ENCODE results near the gene IMPA2. TPM values are rescaled to one million over a fixed set of nuclear protein-coding genes. Genes with fewer than 3 reads are reported as not detected.

The IMPA2 gene
- total and polyA plus RNA-seq, 2 of the 4 experiments (the other 2 are of a cell fraction) = 5.4 to 5.5 TPM

DNA sequence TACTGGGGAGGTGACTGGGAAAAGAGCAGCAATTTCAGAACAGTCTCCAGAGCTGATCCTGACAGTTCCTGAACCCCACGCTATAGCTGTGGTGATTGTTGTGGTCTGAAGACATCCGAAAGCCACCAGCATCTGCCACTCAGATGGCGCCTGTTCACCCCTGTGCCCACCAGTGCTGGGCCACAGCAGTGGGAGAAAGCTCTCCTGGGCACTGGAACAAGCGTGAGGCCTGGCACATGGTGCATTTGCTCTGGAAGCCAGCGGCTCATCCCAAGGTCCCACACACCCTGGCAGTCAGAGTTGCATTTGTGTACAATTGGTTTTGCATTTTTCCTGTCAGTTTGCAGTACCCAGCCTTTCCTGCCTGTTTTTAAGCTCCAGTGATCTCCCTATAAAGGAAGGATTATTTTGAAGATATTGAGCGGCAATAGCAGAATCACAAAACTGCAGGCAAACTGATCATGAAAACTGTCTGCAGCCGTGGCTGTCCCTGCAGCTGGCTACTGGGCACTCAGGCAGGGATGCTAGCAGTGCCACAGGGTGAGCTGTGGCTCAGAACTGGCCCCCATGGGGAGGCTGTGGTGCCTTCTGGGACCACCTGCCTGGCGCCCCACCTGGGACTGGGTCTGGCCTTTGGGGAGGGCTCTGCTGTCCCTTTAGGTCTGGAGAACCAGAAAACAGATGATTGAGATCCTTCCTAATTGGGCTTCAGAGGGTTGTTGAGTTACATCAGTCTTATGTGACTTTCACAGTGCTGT lies 30.1 kb downstream of the IMPA2 start:
- Histone ChIP-seq H3K4ac (ENCODE audit: low read depth, low read length) (no peak overlapping the region), H3K9ac (ENCODE audit: low read depth, low read length) (no peak overlapping the region), H3K18ac (ENCODE audit: low read depth, low read length) (no peak overlapping the region), H3K14ac (replicated peaks; ENCODE audit: low read depth, low read length) (no peak overlapping the region), H3K27ac (ENCODE audit: insufficient read depth, low read length) (no peak overlapping the region), H3K9me1 (ENCODE audit: insufficient read depth, low read length) (peaks cover 5% of the 10 kb centered on the region; the same call in 1 of the 2 replicates), H2BK120ac (ENCODE audit: low read depth, low read length) (no peak overlapping the region), H3K36me3 (ENCODE audit: control insufficient read depth, insufficient read depth, low read length) (peaks cover 29% of the 10 kb centered on the region), H4K5ac (ENCODE audit: low read depth, low read length) (no peak overlapping the region), H4K8ac (ENCODE audit: low read depth in 2 of 2, low read length in 2 of 2) (no peak overlapping the region), H2AK9ac (replicated peaks; ENCODE audit: low read depth, low read length, poor library complexity) (no peak overlapping the region), H2BK5ac (ENCODE audit: low read depth, low read length, poor library complexity, severe bottlenecking) (no peak overlapping the region), H4K91ac (ENCODE audit: insufficient read depth, low read depth, low read length) (no peak overlapping the region), H2BK20ac (ENCODE audit: low read depth, low read length) (no peak overlapping the region), H2AK5ac (ENCODE audit: low read depth, low read length) (0 out of 2 replicates have a peak overlapping the region, but pooled peaks have one; percentile 1), H3K4me1 (ENCODE audit: control insufficient read depth, insufficient read depth, low read length) (peaks cover 21% of the 10 kb centered on the region), H3K4me2 (ENCODE audit: low read depth, low read length) (no peak overlapping the region; the same call in 1 of the 2 replicates), H3K9me3 (ENCODE audit: control insufficient read depth, insufficient read depth, low read length) (no peaks in the 10 kb centered on the region), H4K20me1 (ENCODE audit: insufficient read depth, low read length) (no peaks in the 10 kb centered on the region), H2BK15ac (ENCODE audit: low read depth, low read length) (no peak overlapping the region), H3K27me3 (ENCODE audit: control insufficient read depth, insufficient read depth, low read length) (no peaks in the 10 kb centered on the region; the same call in 1 of the 2 replicates), H2AFZ (replicated peaks; ENCODE audit: low read length, poor library complexity) (no peak overlapping the region), H3K79me1 (ENCODE audit: low read depth in 1 of 2, low read length in 2 of 2) (no peaks in the 10 kb centered on the region), H3K23ac (ENCODE audit: low read depth, low read length) (no peak overlapping the region), H3K56ac (ENCODE audit: extremely low read depth, insufficient read depth, low read length) (no peak overlapping the region), H3K4me3 (ENCODE audit: insufficient read depth, low read depth, low read length) (no peak overlapping the region)
- DNase-seq (no peak), ATAC-seq (ENCODE audit: low read depth) (no peak; the same call in 1 of the 2 replicates)
- 91% methylated on average over 4 of the region's 8 CpGs; no CpG with 5 or more reads in 1 of the 2 experiments for WGBS, 2 experiments (ENCODE audit: extremely low coverage in 2 of 2, insufficient read length in 1 of 2)
- no TSS peak for BruUV-seq (replicated peaks)
- intact Hi-C loops (cut with micrococcal nuclease) = no loop called here
- dilution Hi-C loops (cut with HindIII; ENCODE audit: low sequenced_read_pairs, unreplicated experiment) = no loop called here
- in situ Hi-C loops (cut with MboI; ENCODE audit: low sequenced_read_pairs) = no loop called here
- ChIA-PET CTCF (no interaction called here), POLR2A (ENCODE audit: unreplicated experiment) (no interaction called here)
- no peak for TF ChIP-seq POLR2A (IDR thresholded peaks at IDR 0.05; ENCODE audit: low read depth, low read length)
- TF ChIP-seq RAD21 (IDR thresholded peaks at IDR 0.05; ENCODE audit: low read length) = no peak
- no peak for TF ChIP-seq RFX5 (IDR thresholded peaks at IDR 0.05; ENCODE audit: low read depth, low read length)
- no peak for TF ChIP-seq MAFK (IDR thresholded peaks at IDR 0.05; ENCODE audit: low read depth, low read length)
- TF ChIP-seq SMC3 (IDR thresholded peaks at IDR 0.05; ENCODE audit: low read depth, low read length) = no peak
- no peak for TF ChIP-seq MAZ (IDR thresholded peaks at IDR 0.05; ENCODE audit: borderline replicate concordance, low read depth, low read length)
- TF ChIP-seq RCOR1 (IDR thresholded peaks at IDR 0.05; ENCODE audit: insufficient replicate concordance, low read length) = no peak
- TF ChIP-seq NFE2L2 (IDR thresholded peaks at IDR 0.05; ENCODE audit: low read depth, low read length) = no peak
- no peak for TF ChIP-seq MXI1 (IDR thresholded peaks at IDR 0.05; ENCODE audit: borderline replicate concordance, low read depth, low read length)
- TF ChIP-seq BHLHE40 (IDR thresholded peaks at IDR 0.05; ENCODE audit: low read depth, low read length) = no peak
- TF ChIP-seq, protein P1, sequence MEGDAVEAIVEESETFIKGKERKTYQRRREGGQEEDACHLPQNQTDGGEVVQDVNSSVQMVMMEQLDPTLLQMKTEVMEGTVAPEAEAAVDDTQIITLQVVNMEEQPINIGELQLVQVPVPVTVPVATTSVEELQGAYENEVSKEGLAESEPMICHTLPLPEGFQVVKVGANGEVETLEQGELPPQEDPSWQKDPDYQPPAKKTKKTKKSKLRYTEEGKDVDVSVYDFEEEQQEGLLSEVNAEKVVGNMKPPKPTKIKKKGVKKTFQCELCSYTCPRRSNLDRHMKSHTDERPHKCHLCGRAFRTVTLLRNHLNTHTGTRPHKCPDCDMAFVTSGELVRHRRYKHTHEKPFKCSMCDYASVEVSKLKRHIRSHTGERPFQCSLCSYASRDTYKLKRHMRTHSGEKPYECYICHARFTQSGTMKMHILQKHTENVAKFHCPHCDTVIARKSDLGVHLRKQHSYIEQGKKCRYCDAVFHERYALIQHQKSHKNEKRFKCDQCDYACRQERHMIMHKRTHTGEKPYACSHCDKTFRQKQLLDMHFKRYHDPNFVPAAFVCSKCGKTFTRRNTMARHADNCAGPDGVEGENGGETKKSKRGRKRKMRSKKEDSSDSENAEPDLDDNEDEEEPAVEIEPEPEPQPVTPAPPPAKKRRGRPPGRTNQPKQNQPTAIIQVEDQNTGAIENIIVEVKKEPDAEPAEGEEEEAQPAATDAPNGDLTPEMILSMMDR (conservative IDR thresholded peaks at IDR 0.05; ENCODE audit: low read depth, low read length) = no peak
